Right ventricle myocardium superior (tissue), 1 donor: Measurements from ENCODE around the gene FYCO1. TPM values are rescaled to one million over a fixed set of nuclear protein-coding genes. Genes with fewer than 3 reads are reported as not detected.

Experiments
- ATAC-seq: fragments of 200-7000 bp; cut with Tn5 transposase; one replicate; pipeline ENCODE4 v1.9.1; 2020; ENCODE audit warnings: mild to moderate bottlenecking; ENCODE audit not compliant: poor library complexity
- DNase-seq: peaks from one replicate; pipeline ENCODE4 v3.0.0-alpha.2; 2020
- intact Hi-C: fragments of 100-400 bp; cut with DNase I; formaldehyde crosslinking; loops from one replicate; pipeline ENCODE4 v1.11.2; 2022
- total RNA-seq: library from RNA; stranded (reverse); fragmentation: NEBNext Ultra II Directional; extraction: Animal tissue kit (Norgen Biotek cat#: 25700); gene quantifications from one replicate; pipeline ENCODE4 v1.2.1, GENCODE V29; 2021
- donor health status: DM: no; HTN: yes; CAD: no; lungs with severe emphysema.

The FYCO1 gene
- total RNA-seq, 1 donor from 2014 or later = 120 TPM

GRCh38 chr3:45911511-45912226 lies 84.0 kb downstream of the FYCO1 start:
- no peak for DNase-seq
- ATAC-seq = no peak

GRCh38 chr3:45910892-45911291 lies 84.7 kb downstream of the FYCO1 start:
- intact Hi-C loops = no loop called here
- DNase-seq (no peak), ATAC-seq (peak; percentile 72)

More at GRCh38 chr3:45911511-45912226, 84.0 kb downstream of the FYCO1 start:
- intact Hi-C loops = no loop called here

- ATAC-seq (no peak), DNase-seq (no peak)
- intact Hi-C loops = no loop called here
Observed at GRCh38 chr3:45909542-45909941, 86.1 kb downstream of the FYCO1 start.

GRCh38 chr3:45908761-45909160 lies 86.9 kb downstream of the FYCO1 start:
- DNase-seq (no peak), ATAC-seq (peak; percentile 11)
- intact Hi-C loops = no loop called here

GRCh38 chr3:45907769-45908705 lies 87.6 kb downstream of the FYCO1 start:
- DNase-seq (no peak), ATAC-seq (no peak)
- intact Hi-C loops = no loop called here

- ATAC-seq (peak; percentile 47), DNase-seq (no peak)
- intact Hi-C loops = no loop called here
Observed at GRCh38 chr3:45906681-45907407, 88.8 kb downstream of the FYCO1 start.

- no peak for DNase-seq
- intact Hi-C loops = no loop called here
- ATAC-seq = no peak
Observed at GRCh38 chr3:45905755-45906154, 89.9 kb downstream of the FYCO1 start.

- no peak for ATAC-seq
- intact Hi-C loops = no loop called here
- DNase-seq = no peak
Observed at GRCh38 chr3:45904931-45905330, 90.7 kb downstream of the FYCO1 start.

- ATAC-seq = no peak
- no peak for DNase-seq
- intact Hi-C loops = no loop called here
Observed at GRCh38 chr3:45896956-45897355, 98.7 kb downstream of the FYCO1 start.

GRCh38 chr3:45895686-45896468 lies 99.7 kb downstream of the FYCO1 start:
- ATAC-seq = no peak
- intact Hi-C loops = no loop called here
- no peak for DNase-seq

- intact Hi-C loops = no loop called here
- ATAC-seq (no peak), DNase-seq (no peak)
Observed at GRCh38 chr3:45894015-45894414, 101.6 kb downstream of the FYCO1 start.

- no peak for DNase-seq
Observed at GRCh38 chr3:45892161-45892560, 103.5 kb downstream of the FYCO1 start.

GRCh38 chr3:45890405-45890804 lies 105.2 kb downstream of the FYCO1 start:
- DNase-seq (no peak), ATAC-seq (no peak)
- intact Hi-C loops = no loop called here

More at GRCh38 chr3:45892161-45892560, 103.5 kb downstream of the FYCO1 start:
- intact Hi-C loops = no loop called here
- ATAC-seq = no peak

GRCh38 chr3:45889337-45889736 lies 106.3 kb downstream of the FYCO1 start:
- intact Hi-C loops = no loop called here
- no peak for DNase-seq
- no peak for ATAC-seq

- DNase-seq (no peak), ATAC-seq (no peak)
- intact Hi-C loops = no loop called here
Observed at GRCh38 chr3:45887759-45888511, 107.7 kb downstream of the FYCO1 start.

- intact Hi-C loops = no loop called here
- DNase-seq (no peak), ATAC-seq (no peak)
Observed at GRCh38 chr3:45887285-45887684, 108.3 kb downstream of the FYCO1 start.

GRCh38 chr3:45885979-45886705 lies 109.5 kb downstream of the FYCO1 start, which contains the start of gene CCR9:
CCR9 (plus strand) TSS chr3:45886543; CDS start chr3:45894934, 8,391 bp downstream.
- intact Hi-C loops = no loop called here
- DNase-seq (no peak), ATAC-seq (no peak)
